HL-60/S4 (cell line): ENCODE results near the gene FN3KRP.

Source experiments
- in situ Hi-C: fragments of 300-500 bp; cut with MboI; formaldehyde crosslinking; loops from 2 replicates; pipeline ENCODE4 v1.14.3; 2022; ENCODE audit warnings: low sequenced_read_pairs

FN3KRP gene

DNA sequence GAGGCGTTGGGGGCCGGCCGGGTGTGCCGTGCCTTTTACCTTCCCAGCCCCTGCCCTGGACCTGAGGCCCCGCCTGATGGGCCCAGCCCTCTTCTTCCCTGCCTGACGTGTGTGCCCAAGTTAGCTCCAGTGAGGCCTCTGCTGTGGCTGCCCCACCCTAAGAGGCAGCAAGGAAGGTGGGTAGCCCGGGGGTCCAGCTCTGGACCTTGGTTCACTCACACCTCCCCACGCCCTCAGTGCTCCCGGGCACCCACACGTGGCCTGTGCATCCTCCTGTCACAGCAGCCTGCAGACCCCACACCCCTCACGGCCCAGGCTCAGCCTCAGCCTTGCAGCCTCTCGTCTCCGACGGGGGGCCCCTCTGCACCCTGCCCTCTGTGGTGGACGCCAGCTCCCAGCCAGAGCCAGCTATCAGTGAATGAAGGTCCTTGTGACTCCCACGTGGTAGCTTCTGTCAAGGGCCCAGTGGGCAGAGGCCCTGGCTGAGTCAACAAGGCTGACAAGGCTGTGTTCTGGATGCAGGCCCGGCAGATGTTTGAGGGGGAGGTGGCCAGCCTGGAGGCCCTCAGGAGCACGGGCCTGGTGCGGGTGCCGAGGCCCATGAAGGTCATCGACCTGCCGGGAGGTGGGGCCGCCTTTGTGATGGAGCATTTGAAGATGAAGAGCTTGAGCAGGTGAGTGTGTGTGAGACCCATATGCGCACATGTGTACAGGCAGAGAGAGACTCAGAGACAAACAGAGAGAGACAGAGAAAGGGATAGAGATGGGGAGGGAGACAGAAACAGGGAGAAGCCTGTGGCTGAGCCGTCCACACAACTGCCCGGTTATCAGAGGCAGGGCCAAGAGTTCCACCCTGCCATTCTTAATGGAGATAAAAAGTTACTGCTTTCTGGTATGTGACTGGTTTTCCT is 21.7 kb downstream of the FN3KRP start:
- in situ Hi-C loops: no loop called here

DNA sequence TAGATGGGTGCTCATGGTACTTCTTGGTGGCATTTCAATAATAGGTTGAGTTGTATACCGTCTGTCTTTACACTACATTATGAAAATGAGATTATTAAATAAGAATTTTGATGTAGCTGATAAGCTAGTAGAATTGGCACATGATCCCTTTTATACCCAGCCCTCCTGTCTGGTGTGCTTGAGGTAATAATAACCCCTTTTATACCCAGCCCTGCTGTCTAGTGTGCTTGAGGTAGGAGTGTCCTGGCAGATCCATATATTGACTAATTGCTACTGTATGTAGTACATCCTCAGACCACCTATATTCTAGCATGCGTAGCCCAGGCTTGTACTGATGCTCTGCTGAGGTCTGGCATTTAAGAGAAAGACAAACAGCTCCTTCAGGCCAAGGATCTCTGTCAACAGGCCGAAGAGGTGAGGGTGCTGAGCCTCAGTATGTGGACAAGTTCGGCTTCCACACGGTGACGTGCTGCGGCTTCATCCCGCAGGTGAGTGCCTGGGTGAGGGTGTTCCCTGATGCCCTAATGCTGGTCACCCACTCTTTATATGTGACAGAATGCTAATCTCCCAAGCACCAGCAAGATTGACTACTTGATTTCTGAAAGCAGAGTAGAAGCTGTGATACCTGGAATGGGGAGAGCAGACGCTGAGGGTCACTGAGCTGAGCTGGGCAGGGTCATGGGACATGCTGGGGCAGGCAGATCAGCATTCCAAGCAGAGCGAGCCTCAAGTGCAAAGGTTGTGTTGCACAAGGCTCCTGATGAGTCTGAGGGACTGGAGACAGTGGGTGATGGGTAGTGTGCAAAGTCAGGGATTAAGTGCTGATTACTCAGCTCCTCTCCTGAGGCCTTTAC is 24.6 kb downstream of the FN3KRP start:
- in situ Hi-C loops: loop anchor here (10.0 kb wide), 1 partner anchor 86 kb away; no protein-coding TSS in a partner anchor

DNA sequence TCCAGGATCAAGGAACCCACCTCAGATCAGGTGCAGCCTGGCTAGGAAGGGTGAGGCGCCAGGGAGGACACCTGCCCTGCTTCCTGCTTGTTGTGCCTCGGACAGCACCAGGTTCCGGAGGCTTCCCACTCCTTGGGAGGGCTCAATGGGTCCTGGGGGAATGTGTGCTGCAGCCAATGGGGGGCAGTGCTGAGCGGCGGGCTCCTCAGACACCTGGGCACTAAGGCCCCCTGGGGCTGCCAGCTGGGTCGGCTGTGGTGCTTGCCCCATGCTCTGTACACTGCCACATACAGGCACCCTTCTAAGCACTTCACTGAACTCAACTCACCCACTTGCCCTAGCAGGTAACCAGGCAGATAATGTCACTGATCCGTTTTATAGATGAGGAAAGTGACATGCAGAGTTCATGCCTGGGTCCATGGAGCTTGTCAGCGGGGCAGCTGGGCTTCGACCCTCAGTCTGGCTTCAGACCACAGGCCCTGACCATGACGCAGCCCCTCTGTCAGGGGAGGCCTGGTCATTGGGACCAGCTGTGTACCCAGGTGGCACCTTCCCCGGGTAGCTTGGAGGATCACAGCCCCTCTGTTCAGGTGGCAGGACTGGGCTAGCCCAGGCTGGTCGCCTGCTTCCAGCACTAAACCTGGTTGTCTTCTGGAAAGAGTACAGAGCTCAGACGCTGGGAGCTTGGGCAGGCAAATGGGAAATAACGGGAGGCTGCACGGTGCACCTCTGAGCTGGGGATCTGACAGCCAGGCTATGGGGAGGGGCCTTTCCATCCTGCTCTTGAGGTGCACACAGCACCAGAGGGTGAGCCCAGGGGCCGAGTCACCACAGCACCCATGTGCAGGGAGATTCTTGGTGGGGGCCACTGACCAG is 27.1 kb downstream of the FN3KRP start:
- in situ Hi-C loops: loop anchor here (10.0 kb wide), 1 partner anchor 89 kb away; no protein-coding TSS in a partner anchor

DNA sequence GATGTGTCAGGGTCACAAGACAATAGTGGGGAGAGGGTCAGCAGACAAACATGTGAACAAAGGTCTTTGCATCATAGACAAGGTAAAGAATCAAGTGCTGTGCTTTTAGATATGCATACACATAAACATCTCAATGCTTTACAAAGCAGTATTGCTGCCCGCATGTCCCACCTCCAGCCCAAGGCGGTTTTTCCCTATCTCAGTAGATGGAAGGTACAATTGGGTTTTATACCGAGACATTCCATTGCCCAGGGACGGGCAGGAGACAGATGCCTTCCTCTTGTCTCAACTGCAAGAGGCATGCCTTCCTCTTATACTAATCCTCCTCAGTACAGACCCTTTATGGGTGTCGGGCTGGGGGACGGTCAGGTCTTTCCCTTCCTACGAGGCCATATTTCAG is 28.2 kb downstream of the FN3KRP start:
- in situ Hi-C loops: loop anchor here (10.0 kb wide), 1 partner anchor 90 kb away; no protein-coding TSS in a partner anchor

DNA sequence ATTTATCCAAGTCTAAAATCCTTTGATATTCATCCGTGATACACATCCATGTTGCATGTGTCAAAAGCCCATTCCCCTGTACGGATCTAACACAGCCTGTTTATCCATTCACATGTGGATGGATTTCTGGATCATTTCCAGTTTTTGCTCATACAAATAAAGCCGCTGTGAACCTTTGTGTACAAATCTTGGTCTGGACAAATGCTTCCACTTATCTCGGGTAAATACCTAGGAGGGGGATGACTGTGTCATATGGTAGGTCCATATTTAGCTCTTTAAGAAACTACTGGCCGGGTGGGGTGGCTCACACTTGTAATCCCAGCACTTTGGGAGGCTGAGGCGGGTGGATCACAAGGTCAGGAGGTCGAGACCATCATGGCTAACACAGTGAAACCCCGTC is 29.0 kb downstream of the FN3KRP start:
- in situ Hi-C loops: loop anchor here (10.0 kb wide), 1 partner anchor 91 kb away; no protein-coding TSS in a partner anchor

DNA sequence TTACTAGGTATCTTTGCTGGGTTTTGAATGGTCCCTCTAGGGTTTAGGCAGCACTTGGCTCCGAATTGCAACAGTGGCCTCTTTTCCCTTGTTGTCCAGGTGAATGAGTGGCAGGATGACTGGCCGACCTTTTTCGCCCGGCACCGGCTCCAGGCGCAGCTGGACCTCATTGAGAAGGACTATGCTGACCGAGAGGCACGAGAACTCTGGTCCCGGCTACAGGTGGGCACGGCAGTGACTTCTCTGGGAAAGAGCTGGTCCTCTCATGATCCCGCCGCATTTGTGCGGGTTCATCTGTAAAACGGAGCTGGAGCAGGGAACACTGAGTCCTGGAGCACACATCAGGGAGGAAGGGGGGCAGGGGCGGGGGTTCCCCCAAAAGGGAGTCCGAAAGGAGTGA is 32.2 kb downstream of the FN3KRP start:
- in situ Hi-C loops: loop anchor here (10.0 kb wide), 1 partner anchor 94 kb away; no protein-coding TSS in a partner anchor

DNA sequence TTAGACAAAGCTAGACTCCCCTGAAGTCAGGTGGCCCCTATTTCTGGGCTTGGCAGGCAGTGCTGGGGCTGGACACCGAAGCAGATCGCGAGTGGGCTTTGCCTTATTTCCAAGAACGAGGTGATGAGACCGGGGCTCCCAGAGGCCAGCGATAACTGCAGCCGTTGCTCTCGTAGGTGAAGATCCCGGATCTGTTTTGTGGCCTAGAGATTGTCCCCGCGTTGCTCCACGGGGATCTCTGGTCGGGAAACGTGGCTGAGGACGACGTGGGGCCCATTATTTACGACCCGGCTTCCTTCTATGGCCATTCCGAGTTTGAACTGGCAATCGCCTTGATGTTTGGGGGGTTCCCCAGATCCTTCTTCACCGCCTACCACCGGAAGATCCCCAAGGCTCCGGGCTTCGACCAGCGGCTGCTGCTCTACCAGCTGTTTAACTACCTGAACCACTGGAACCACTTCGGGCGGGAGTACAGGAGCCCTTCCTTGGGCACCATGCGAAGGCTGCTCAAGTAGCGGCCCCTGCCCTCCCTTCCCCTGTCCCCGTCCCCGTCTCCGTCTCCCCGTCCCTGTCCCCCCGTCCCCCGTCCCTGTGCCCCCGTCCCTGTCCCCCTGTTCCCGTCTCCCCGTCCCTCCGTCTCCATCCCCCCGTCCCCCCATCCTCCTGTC is 33.9 kb downstream of the FN3KRP start:
- in situ Hi-C loops: no loop called here

DNA sequence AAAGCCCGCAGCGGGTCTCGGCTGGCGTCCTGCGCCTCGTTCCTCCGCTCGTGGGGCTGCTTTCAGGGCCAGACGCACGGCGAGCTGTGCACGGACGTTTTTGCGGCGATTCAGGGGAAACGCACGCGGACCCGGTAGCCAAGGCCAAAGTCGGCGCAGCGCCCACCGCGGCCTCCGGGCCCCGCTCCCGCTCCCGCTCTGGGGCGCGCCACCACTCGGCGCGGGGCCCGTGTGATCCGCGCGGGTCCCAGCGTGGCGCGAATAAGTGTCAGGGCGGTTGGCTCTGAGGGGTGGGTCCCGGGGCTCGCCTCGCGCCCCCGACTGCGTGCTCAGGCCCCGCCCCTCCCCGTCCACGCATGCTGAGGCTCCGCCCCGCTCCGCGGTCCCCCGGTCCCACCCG is 34.7 kb downstream of the FN3KRP start:
- in situ Hi-C loops: no loop called here

DNA sequence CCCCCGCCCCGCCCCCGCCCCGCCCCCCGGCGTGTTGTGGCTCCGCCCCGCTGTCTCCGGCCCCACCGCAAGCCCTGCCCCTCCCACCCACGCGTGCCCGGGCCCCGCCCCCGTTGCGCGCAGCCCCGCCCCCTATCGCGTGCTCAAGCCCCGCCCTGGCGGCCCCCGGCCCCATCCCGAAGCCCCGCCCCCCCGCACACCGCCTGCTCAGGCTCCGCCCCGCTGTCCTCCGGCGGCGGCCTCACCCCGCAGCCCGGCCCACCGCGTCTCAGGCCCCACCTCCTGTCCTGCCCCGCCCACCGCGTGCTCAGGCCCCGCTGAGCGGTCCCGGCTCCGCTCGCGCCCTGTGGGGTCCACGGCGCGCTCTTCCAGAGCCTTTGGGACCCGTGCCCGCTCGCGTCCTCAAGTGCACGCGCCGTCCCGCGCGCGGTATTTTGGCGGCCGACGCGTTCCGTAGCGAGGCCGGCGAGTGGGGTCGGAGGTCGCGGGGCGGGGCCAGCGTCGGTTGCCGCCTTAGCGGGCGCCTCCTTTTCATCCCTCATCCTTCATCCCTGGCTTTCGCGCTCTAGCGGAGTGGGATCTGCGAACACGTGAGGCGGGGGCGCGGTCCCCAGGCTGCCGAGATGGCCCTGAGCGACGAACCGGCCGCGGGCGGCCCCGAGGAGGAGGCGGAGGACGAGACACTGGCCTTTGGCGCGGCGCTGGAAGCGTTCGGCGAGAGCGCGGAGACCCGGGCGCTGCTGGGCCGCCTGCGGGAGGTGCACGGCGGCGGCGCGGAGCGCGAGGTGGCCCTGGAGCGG is 35.3 kb downstream of the FN3KRP start, which contains the start of gene TBCD:
Gene TBCD (plus strand): TSS at position 495 of the 800 bp plus-strand sequence. CDS start 129 bp downstream, at position 624.
- in situ Hi-C loops: no loop called here

DNA sequence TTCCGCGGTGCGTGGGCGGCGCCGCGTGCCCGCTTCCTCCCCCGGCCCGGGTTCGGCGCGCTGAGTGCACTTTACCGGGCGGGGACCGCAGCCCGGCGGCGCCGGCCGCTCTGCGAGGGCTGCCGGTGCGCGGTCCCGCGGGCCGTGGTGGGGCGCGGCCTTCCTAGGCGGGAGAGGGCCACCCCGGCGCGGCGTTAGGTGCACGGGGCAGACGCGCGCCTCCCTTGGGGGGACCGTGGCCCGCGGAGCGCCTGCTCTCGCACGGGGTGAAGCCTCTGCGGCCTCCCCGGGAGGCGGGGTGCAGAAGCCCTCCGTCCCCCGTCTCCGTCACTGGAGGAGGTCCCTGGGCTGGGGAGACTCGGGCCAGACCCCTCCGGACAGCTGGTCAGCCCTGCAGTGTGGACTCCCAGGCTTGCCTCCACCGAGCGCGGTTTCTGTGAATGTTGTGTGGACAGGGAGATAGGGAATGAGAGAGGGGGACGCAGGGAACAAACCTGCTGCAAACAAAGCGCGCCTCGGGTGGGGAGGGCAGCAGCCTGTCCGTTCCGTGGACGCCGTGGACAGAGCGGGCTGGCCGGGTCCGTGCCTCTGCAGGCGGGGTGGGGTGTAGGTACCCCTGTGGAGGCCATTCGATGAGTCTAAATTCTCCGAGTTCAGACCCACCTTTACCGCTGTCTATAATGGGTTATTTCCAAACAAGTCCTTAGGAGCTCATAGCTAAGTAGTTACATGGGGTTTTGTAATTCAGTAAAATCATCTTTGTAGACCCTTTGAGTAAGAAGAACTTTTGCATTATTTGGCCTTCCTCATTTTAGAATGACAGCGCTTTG is 36.1 kb downstream of the FN3KRP start:
- in situ Hi-C loops: no loop called here

DNA sequence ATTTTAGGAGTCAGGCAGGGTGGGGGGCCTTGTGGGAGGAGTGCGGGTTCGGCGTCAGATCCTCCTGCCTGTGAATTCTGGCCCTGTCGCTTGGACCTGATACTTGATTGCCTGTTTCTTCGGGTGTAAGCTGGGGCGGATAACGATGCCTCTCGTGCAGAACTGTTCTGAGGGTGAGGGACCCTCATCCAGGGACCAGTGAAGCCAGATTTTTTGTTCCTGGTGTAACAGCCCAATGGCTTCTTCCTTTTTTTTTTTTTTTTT is 36.6 kb downstream of the FN3KRP start:
- in situ Hi-C loops: no loop called here

DNA sequence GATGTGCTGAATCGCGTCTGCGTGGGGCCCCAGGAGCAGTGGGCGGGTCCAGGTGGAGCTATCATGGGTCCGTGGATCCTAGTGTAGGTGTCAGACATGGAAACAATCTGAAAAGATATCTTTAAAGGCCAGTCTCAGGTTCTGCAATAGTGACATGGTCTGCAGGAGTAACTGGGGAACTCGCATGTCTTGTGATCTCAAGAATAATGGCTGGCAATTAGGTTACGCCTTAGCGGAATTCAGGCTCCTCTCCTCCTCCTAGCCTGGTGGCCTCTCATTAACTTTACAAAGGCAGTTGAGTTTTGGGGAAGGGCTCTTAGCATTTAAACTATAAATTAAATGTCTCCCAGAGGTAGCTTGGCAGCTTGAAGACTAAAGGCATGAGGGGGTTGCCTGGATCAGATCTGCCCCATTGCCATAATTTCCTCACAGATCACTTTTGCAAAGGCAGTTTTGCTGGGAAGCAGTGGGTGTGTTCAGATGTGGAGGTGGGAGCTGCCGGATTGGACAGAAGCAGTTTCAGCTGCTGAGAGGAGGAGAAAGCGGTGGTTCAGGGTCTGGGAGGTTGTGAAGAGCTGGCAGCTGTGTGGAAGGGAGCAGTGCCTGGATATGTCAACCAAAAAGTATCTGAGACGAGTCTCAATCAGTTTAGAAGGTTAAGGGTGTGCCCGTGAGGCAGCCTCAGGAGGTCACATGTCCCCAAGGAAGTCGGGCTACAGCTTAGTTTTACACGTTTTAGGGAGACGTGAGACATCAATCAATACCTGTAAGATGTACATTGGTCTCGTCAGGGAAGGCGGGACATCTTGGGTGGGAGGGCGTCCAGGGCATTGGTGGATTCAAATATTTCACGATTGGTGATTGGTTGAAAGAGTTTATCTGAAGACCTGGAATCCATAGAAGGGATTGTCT is 38.0 kb downstream of the FN3KRP start:
- in situ Hi-C loops: no loop called here

DNA sequence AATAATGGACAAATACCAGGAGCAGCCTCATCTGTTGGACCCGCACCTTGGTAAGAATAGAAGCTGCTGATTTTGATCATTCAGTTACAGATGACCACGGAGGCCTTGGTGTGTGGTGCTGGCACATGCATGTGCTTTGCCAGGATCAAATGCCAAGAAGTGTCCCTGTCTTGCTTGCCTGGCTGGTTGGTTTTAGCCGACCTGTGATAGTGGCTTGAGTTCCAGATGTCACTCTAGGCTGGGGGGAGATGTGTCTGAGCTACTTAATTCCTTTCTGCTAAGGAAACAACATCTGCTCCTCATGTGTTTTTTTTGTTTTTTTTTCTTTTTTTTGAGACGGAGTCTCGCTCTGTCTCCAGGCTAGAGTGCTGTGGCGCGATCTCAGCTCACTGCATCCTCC is 39.7 kb downstream of the FN3KRP start:
- in situ Hi-C loops: no loop called here

DNA sequence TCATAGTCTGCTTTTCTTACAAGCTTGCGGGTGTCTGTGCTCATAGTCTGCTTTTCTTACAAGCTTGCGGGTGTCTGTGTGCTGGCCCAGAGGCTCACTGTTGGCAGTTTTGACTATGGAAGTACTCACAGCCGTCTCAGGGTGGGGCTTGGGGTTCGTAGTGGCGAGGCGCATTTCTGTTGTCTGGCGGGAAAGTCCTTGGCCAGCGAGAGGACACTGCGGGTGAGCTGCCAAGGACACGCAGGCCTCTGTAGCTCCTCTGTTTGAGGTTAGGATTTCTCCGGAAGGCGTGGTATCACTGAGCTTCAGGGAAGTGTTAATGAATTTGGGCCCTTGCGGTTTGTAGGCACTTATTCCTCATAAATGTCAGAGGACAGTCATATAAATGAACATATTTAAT is 48.9 kb downstream of the FN3KRP start:
- in situ Hi-C loops: loop anchor here (10.0 kb wide), 1 partner anchor 411 kb away; the partner anchor contains the start of gene TEX19

DNA sequence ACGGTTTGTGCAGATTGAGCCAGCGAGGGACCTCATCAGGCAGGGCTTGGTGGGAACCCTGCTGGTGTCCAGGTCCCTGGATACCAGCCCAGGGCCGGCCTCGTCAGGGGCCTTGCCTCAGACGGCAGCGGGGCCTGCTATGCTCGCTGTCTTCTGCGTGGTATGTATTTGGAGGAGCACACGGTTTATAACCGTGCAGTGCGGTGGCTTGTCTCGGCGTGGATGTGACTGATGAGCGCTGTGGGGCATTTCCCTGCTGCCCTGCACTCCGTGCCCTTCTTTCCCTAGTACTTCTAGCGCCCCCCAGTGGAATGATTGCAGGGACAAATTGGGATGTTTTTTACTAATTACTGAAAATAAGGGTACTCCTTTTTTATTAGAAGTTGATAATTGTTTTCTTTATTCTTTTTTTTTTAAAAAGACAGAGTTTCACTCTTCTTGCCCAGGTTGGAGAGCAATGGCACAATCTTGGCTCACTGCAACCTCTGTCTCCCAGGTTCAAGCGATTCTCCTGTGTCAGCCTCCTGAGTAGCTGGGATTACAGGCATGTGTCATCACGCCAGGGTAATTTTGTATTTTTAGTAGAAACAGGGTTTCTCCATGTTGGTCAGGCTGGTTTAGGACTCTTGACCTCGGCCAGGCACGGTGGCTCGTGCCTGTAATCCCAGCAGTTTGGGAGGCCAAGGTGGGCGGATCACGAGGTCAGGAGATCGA is 50.7 kb downstream of the FN3KRP start:
- in situ Hi-C loops: loop anchor here (10.0 kb wide), 1 partner anchor 412 kb away; the partner anchor contains the start of gene TEX19

DNA sequence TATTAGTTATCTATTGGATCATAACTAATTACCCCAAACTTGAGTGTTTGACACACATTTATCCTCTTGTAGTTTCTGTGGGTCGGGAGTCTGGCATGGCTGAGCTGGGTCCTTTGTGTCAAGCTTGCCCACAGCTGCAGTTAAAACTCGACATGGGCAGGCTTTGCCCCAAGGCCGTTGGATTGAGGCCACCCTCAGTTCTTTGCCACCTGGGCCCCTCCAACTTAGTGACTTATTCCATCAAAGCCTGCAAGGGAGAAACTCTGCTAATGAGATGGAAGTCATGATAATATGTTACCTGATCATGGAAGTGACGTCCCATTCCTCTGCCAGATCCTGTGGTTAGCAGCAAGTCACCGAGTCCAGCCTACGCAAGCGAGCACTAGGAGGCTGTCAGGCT is 52.5 kb downstream of the FN3KRP start:
- in situ Hi-C loops: loop anchor here (10.0 kb wide), 1 partner anchor 414 kb away; the partner anchor contains the start of gene TEX19

DNA sequence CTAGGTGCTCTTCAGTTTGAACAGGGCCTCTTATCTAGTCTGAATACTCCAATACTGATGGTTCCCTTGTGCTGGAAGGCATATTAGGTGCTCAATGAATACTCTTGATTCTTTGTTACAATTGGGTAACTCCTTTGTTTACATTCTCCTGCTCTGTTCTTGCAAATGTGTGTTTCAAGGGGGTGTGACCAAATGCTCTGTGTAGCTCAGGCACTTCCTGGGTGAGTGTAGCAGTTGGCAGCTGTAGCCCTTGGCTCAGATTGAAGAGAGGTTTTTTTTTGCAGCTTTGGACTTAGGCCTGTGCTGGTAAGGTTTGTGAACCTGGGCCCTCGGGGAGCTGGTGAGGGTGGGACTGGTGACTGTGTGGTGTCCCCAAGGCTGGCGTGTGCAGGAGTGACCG is 55.5 kb downstream of the FN3KRP start:
- in situ Hi-C loops: no loop called here
